NOMO-1 (cell line): ENCODE results near the gene PTHLH.

Experiments
- DNase-seq, 2 experiments: peaks; one replicate each; lab custom pipeline; 2025; ENCODE audit not compliant: unreplicated experiment in 2 of 2; lab: John Stamatoyannopoulos, UW

PTHLH gene

DNA sequence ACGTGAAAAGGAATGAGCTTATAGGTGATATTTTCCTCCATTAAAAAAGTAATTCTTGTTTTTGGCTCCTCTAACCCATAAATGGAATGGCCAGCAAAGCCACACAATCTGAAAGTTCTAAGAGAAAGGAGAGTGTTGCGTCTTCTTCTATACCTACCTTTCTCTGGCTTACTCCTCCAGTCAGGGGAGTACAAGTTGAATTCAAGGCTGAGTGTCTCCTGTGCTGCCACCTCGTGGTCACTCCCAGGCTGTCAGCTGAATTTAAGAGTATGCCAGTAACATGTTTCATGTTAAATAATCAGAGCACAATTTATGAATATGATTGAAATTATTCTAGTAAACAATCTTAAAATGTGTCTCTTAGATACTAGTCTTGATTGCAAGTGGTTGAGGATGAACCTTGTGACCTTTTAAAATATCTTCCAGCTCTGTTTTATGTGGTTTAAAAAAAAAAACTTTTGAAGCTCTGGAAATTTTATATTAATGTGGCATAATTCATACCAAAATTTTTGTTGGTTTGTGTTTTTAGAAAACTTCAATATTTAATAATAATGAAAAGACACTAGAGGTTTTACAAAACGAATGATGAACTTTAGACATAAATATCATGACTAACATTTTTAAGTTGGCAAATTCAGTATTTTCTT, 31.7 kb downstream of the PTHLH start:
- DNase-seq = peak; percentile 11 to 49

DNA sequence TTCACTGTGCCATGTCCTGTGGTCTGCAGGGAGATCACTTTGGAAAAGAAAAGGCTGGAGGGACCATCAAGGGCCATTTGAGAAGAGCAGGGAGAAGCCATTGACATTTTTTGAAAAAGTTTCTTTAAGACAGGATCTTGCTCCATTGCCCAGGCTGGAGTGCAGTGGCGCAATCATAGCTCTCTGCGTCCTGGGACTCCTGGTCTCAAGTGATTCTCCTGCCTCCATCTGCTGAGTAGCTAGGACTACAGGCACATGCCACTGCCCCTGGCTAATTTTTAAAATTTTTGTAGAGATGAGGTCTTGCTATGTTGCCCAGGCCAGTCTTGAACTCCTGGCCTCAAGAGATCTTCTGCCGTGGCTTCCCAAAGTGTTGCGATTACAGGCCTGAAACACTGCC, 32.3 kb downstream of the PTHLH start:
- no peak for DNase-seq

DNA sequence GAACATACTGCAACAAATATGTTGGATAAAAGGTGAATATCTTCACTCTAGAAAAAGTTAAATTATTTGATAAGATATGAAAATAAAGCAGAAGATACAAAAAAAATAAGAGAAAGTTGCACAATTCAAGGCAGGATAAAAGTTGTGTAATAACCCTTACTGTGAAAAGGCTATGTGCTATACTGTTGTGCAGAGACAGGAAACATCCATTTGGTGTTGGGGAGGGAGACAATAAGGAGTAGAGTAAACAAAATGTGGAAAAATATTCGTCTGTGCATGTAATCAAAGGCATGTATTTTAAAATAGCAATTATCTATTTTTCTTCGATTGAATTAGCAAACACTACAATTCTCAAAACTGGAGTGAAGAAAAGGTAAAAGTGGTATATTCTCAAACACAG, 34.8 kb downstream of the PTHLH start:
- peak; percentile 13 to 44 for DNase-seq

DNA sequence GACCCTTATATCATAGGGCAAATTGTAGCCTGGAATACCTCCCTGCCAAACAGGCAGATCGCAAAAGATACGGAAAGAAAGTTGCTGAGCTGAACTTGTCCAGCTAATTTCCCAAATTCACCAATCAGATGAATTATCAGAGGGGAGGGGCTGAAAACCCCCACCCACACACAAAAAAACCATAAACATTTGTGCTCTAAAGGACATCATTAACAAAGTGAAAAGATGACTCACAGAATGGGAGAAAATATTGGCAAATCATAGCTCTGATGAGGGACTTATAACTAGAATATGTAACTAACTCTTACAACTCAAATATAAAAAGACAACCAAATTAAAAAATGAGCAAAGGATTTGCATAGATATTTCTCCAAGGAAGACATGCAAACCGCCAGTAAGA, 36.3 kb downstream of the PTHLH start:
- no peak for DNase-seq

DNA sequence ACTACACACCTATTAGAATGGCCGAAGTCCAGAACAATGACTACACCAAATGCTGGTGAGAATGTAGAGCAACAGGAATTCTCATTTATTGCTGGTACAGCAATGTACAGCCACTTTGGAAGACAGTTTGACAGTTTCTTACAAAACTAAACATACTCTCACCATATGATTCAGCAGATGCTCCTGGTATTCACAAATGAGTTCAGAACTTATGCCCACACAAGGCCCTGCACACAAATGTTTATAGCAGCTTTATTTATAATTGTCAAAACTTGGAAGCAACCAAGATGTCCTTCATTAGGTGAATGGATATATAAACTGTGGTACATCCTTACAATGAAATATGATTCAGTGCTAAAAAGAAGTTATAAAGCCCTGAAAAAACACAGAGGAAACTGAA, 38.3 kb downstream of the PTHLH start:
- DNase-seq = no peak

DNA sequence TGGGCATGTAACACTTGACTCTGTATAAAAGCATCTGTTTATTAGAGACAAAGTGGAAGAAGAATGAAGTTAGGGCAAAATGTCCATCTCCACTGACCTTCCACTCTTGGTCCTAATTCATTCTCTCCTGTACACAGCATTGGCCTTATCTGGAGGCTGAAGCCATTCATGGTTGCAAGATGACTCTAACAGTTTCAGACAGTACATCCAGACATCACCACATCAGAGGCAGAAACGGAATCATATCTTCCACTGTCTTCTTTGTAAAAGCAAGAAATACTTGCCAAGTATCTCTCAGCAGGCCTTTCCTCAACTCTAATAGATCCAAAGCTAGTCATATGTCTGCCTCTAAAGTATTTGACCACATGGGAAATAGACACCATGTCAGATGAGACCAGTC, 41.1 kb downstream of the PTHLH start:
- DNase-seq = no peak

DNA sequence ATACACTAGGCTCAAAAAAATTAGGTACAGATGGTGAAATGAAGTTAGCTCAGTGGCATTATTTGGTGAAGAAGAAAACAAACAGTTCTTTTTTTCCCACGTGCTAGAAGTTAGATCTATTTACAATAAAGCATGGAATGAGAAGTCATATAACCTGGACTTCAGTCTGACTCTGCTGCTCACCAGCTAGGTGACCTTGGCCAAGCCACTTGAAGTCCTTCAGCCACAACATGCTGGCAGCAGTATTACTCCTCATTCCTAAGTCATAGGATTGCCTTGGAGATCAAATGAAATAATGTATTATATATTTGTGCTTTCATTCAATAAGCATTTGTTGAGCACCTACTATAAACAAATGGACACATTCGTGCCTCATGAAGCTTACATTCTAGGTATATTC, 45.2 kb downstream of the PTHLH start:
- no peak for DNase-seq

DNA sequence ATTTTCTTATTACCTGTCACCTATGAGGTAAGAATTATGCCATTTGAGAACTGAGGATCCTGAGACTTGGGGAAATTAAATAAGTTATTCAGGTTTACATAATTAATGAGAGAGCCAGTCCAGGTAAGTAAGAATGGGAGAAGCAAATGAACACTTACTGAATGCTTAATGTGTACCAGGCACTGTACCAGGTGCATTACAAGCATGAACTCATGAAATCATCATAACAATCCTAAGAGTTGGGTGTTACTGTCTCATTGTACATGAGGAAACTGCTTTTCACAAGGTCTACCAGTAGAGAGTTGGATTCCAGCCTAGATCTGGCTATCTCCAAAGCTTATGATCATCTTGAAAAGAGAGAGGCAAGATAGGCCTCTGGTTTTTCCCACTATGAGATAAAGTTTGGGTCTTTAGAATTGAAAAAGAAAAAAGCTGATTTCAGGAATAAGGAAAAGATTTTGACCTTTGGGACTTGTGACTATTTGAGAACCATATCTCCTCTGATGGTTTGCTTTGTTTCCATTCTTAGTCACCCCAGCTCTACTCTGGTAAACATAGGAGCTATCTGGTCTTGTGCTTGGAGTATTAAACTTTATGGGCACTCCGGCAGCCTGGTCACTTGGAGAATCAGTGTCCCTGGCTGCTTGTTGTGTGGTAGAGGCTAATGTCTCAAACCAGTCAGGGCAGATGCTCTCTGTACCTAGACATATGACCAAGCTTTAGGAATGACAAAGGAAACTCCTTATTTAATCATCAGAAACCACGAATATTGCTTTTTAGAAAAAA, 48.0 kb downstream of the PTHLH start:
- DNase-seq = no peak

DNA sequence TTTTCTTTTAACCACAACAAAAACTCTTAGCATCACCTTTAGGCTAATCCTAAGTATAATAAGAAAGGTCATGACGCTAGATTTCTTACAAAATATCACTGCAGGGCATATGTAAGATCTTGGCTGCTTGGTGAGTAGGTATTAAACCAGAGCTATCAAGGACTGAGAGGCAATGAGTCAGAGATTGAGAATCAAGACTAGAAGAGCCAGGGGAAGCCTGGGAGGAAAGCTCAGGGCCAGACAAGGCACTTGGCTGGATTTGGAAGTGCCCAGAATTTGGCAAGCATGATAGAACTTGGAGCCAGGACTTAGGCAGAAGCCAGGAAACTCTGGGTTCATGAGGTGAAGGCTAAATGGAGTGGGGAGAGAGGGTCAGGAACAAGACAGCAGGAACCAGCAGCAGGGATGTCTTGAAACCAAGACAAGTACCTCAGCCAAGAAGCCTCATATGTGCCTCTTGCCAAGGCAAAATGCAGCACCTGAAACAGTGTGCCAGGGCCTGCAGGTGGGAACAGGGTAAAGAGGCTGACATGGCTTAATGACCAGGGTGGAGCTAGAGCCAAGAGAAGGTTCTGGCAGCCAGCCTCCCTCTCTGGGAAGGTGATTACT, 49.9 kb downstream of the PTHLH start:
- DNase-seq = no peak

DNA sequence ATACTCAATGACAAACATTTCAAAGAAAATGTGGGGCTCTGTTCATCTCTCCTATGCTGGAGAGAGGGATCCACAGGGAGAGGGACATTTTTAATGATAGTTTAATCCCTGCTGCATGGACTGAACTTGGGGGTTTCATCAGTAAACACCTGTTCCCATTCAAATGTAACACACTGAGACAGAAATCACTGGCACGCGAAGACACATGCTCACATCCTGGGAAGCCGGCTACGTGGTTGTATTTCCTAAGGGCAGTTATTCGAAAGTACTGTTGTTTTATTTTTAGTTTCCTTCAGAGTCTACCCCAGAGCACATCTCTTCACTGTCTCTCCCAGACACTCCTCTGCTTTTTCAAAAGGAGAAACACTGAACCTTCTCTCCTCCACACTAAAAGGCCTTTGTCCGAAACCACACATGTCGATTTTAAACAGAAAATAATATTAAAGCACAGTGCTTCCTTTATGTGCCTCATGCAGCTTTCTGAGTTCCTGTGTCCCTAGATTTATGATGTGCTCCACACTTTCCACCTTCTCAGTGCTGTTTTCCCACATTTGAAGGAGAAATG, 52.8 kb downstream of the PTHLH start:
- no peak for DNase-seq

DNA sequence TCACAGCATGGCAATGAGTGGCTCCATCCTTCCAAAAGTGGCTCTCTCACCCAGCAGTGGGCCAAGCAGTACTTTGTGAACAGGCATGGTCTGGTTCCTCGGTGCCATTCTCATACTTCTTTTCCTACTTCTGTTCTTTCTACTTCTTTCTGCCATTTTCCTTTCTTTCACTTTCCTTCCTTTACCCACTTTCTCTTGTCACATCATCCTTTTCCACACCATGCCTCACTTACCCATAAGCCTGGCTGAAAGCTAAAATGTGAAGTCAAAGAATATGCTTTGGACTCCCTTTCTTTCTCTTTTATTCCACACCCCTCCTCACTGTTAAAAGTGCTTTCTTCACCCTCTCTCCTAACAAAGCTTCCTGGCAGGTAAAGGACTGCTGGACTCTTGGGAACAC, 57.0 kb downstream of the PTHLH start:
- DNase-seq = no peak

DNA sequence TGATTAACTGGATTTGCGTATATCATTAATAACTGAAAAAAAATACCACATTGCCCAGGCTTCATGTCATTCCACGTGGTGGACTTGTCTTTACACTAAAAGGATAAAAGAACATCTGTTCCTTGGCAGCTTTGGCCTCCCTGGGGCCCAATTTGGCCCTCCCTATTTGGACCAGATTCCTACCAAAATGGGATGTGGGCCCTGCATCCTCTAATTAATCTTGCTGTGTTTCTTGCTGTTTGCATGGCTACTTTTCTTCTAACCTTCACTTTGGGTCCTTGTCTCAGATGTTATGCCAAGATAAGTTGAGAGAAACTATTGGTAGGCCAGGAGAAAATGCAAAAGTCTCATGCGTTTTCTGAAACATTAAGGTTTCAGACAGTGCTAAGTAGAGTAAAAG, 57.5 kb downstream of the PTHLH start:
- DNase-seq = no peak

DNA sequence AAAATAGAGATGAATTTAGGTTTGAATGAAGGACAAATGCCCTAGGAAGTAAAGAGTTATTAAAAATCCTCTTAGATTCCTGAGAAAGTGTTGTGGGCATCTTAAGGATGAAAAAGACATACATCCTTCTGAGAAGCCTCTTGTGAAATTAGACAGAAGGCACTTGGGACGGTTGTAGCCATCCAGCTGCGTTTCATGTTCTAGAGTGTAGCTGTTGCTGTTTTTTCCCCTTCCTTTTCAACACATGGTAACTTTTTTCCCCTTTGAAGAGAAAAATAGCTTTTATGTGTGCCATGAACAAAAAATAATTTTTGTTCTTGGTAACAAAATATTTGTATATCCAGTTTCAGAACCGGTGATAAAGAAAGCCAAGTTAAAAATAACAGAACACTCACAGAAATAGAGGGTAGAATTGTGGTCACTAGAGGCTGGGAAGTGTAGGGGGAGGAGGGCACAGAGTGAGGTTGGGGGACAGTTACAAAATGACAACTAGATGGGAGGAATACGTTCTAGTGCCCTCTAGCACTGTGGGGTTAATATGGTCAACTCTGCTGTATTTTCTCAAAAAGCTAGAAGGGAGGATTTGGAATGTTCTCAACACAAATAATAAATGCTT, 58.4 kb downstream of the PTHLH start:
- no peak for DNase-seq

DNA sequence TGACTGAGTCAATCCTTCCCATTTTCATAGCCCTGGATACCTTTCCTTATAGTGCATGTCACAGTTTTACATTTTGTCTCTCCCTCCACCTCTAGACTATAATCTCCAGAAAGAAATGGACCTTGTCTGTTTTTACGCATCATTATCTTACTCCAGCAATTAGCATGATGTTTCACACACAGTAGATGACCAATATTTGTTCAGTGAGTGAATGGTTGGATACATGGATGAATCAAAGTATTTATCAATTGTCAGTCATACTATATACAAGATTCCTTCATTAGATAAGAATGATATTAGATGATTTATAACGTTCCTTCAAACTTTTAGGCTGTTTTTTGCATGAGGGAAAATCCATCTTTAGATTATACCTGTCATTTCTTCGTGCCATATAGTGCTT, 61.1 kb downstream of the PTHLH start:
- no peak for DNase-seq
